Muscle of back (tissue), 11 donors: Measurements from ENCODE around the gene FRMD5. TPM values are rescaled to one million over a fixed set of nuclear protein-coding genes. Genes with fewer than 3 reads are reported as not detected.
"Not testable (repeated sequence)": the region's sequence is repeated elsewhere in the genome, so short reads cannot be mapped to it uniquely, and the experiment has no call there.

ENCODE experiments used
- DNase-seq, 3 donors: peaks; one replicate each; pipeline versions ENCODE4 v3.0.0 to v3.0.0-alpha.2; 2013
- polyA plus RNA-seq, 10 donors: library from polyadenylated mRNA; unstranded; fragments of 120-200 nt; gene quantifications; one replicate each; pipeline ENCODE4 v1.2.1, GENCODE V29; 2013; ENCODE audit not compliant: insufficient read length in 10 of 10

Gene FRMD5
- polyA plus RNA-seq, 10 donors = 0.15 to 0.75 (median 0.42) TPM

GRCh38 chr15:43889042-43889441, 306.0 kb downstream of the FRMD5 start:
- no peak for DNase-seq

GRCh38 chr15:43887901-43888300, 307.2 kb downstream of the FRMD5 start:
- no peak for DNase-seq

- DNase-seq = no peak
Observed at GRCh38 chr15:43886558-43886957, 308.5 kb downstream of the FRMD5 start.

- no peak for DNase-seq
Observed at GRCh38 chr15:43883571-43883970, 311.5 kb downstream of the FRMD5 start.

GRCh38 chr15:43881944-43882343, 313.1 kb downstream of the FRMD5 start:
- no peak for DNase-seq

GRCh38 chr15:43881245-43881644, 313.8 kb downstream of the FRMD5 start:
- DNase-seq = no peak

- peak in 1 of 3 donors; percentile 16 for DNase-seq
Observed at GRCh38 chr15:43880406-43881194, 314.5 kb downstream of the FRMD5 start.

GRCh38 chr15:43879386-43880355, 315.4 kb downstream of the FRMD5 start:
- DNase-seq = no peak

- no peak for DNase-seq
Observed at GRCh38 chr15:43878446-43878845, 316.6 kb downstream of the FRMD5 start.

- DNase-seq = no peak
Observed at GRCh38 chr15:43877371-43877770, 317.7 kb downstream of the FRMD5 start.

GRCh38 chr15:43876872-43877271, 318.2 kb downstream of the FRMD5 start:
- no peak for DNase-seq

GRCh38 chr15:43873651-43874050, 321.4 kb downstream of the FRMD5 start:
- no peak for DNase-seq

- peak; percentile 59 to 77 (median 69) for DNase-seq
Observed at GRCh38 chr15:43872416-43873020, 322.6 kb downstream of the FRMD5 start.

- no peak for DNase-seq
Observed at GRCh38 chr15:43871835-43872234, 323.2 kb downstream of the FRMD5 start.

GRCh38 chr15:43868406-43868805, 326.7 kb downstream of the FRMD5 start:
- no peak for DNase-seq

- DNase-seq = no peak
Observed at GRCh38 chr15:43867096-43867495, 328.0 kb downstream of the FRMD5 start.

GRCh38 chr15:43866636-43867035, 328.4 kb downstream of the FRMD5 start:
- not testable (repeated sequence) for DNase-seq

GRCh38 chr15:43859546-43859945, 335.5 kb downstream of the FRMD5 start:
- DNase-seq = no peak

- DNase-seq = no peak
Observed at GRCh38 chr15:43854801-43855200, 340.3 kb downstream of the FRMD5 start.

- no peak for DNase-seq
Observed at GRCh38 chr15:43852607-43853006, 342.5 kb downstream of the FRMD5 start.

GRCh38 chr15:43851251-43851650, 343.8 kb downstream of the FRMD5 start:
- DNase-seq = no peak

GRCh38 chr15:43845421-43845820, 349.6 kb downstream of the FRMD5 start:
- no peak for DNase-seq
